ENCODE results near the gene GLIS1.

GLIS1 gene

DNA sequence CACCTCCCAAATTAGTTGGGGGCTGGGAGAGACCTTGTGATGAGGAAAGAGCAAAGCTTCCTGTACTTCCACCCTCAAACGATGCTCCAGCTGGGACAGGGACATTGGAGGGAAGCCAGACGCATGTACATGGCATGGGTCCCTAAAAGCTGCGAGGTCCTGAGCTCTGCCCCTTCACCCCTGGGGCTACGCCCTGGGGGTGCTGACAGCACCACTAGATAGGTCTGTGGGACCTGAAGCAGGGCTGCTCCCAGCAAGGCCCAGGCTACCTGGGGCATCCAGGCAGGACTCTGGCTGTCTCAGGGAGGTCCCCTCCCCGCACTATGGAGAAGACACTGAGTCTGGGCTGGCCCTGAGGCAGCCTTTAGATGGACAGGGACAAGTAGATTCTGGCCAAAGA, 196.4 kb downstream of the GLIS1 start:
- DNase-seq: no peak

- no peak for DNase-seq
Observed at GRCh38 chr1:53541761-53542550, 197.0 kb downstream of the GLIS1 start.

- DNase-seq: no peak
Observed at GRCh38 chr1:53541263-53541625, 197.7 kb downstream of the GLIS1 start.

GRCh38 chr1:53540604-53541262, 198.2 kb downstream of the GLIS1 start:
- DNase-seq: no peak

DNA sequence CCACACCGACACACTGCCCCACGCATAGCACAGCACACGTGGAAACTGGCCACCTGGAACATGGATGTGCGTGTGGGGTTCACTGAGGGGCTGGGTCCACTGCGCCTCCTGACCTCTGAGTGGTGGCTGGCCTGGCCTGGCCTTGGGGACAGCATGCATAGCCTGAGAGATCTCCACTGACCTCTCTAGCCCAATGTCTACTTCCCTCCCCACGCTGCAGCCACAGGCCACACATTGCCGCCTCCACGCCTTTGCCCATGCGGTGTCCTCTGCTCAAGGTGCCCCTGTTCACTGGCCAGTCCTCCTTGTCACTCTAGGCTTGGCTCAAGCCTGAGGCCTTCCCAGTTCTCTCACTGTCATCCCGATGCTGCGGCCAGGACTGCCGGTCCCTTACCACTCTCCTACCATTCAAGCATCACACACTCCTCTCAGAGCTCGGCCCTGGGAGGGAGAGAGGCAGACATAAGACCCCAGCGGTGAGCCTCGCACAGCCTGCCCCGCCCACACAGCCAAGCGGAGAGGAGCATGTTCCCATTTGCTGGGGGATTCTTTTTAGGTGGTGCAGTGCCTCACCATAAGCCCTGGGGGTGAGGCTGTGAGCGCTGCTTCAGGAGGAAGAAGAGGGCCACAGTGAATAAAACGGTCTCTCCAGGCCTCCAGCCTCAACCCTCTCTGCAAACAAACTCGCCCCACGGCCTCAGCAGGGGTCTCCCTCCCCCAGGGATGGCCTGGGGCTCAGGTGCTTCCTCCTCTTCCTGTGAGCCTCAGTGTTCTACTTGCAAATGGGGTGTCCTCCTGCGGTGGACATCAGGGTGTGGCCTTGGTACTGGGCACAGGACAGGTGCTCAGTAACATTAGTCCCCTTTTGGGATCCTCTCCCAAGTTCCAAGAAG, 199.0 kb downstream of the GLIS1 start:
- DNase-seq: no peak

DNA sequence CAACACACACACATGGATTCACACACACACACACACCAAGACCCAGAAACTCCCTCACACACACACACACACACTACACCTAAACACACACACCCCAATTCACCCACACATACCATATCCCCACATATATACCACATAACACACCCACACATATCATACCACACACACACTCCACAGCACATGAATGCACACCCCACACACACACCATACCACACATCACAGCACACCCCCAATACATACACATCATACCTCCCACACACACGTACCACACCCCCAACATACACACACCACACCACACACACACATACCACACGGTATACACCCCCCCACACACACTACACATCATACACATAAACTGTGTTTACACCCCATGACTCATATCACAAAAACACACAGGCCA, 199.7 kb downstream of the GLIS1 start:
- no peak for DNase-seq

- DNase-seq: no peak
Observed at GRCh38 chr1:53536606-53537005, 202.4 kb downstream of the GLIS1 start.

GRCh38 chr1:53535846-53536245, 203.1 kb downstream of the GLIS1 start:
- no peak for DNase-seq

DNA sequence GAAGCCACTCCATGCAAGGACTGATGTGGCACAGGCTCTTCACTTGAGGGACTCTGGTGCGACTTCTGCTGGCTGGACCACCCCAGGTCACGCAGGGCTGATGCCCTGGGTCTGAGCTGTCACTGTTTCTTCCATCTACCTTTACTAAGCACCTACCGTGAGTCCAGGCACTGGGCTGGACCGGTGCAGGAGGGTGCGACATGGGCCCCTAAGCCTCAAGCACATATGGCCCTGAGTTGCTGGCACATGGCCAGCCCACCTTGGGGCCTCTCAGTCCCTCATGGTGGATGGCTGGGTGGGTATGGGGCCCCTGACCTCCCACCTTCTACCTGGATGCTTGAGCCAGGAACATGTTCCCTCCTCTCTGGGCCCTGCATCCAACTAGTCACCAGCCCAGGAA, 203.7 kb downstream of the GLIS1 start:
- no peak for DNase-seq

DNA sequence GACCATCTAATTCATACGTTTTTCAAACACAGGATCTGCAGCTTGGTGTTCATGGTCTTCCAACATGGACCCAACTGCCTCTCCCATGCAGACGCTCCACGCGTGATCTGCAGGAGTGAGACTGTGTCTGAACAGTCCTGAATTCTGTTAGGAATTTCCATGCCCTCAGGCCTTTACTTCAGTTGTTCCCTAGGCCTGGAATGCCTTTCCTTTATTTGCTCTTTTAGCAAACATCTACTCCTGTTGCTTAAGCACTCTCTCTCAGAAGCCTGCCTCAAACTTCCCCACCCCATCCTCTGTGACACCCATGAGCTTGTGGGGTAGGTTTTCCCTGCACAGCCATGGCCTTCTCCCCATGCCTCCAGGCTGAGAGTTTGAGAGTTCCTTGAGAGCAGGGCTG, 206.1 kb downstream of the GLIS1 start:
- no peak for DNase-seq

DNA sequence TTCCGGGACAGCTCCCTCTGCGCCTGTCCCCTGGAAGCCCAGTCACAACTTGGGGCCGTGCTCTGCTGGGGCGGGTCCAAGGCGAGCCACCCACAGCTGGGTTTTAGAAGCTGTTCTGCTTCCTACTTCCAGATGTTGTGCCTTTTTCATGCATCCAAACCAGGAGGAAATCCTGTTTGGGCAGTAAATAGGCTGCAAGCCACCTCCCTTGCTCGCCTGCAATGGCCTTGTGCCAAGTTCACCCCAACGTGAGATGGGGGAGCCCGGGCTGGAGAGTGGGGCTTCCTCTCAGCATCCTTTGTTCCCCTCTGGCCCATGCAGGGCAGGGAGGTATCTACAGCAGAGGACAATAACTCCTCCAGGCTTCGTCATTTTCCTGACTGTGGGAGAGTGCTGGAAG, 206.6 kb downstream of the GLIS1 start:
- no peak for DNase-seq

DNA sequence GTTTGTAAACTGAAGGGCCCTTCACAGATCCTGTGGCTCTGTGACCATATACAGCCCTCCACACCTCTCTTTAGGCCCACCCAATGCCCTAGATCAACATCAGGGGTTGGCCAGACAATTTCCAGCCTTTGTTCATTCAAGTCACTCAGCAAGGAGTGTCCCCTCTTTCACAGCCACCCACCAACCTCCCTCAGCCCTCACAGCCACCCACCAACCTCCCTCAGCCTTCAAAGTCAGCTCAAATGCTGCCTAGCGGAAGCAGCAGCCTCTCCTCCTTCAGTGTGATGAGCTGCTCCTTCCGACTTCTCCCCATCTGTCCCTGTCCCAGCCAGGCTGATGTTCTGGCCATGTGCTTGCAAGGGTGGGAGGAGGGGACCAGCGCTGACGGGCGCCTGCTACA, 208.4 kb downstream of the GLIS1 start:
- no peak for DNase-seq

DNA sequence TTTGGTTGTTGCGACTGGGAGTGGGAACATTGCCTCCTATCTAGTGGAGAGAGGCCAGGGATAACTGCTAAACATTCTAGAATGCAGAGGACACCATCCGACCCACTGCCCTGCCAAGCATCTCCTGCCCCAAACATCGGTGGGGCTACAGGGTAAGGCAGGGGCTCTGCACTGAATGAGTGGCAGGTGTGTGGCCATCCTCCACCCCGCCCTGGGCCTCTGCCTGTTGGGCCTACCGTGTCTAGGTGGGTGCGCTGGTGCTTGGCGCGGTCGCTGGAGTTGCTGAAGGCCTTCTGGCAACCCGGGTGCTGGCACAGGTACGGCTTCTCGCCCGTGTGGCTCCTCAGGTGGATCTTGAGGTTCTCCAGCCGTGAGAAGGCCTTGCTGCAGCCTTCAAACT, 209.4 kb downstream of the GLIS1 start:
- no peak for DNase-seq

DNA sequence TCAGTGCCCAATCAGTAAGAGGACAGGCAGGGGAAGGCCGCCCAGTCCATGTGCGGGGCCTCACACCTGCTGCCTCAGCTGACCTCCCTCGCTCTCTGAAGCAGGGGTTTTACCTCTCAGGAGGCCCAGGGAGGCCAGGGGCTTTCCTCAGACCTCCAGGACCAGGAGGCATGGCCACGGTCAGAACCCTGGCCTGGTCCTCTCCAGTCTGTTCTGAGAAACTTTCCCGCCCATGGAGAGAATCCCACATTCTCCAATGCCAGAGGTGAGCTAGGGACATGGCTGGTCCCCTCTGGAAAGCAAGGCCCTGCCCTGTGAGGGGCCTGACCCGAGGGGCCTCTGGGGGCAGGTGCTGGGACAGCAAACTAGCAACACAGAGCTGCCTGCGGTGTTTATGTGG, 211.6 kb downstream of the GLIS1 start:
- no peak for DNase-seq

- no peak for DNase-seq
Observed at GRCh38 chr1:53526451-53527101, 212.4 kb downstream of the GLIS1 start.

DNA sequence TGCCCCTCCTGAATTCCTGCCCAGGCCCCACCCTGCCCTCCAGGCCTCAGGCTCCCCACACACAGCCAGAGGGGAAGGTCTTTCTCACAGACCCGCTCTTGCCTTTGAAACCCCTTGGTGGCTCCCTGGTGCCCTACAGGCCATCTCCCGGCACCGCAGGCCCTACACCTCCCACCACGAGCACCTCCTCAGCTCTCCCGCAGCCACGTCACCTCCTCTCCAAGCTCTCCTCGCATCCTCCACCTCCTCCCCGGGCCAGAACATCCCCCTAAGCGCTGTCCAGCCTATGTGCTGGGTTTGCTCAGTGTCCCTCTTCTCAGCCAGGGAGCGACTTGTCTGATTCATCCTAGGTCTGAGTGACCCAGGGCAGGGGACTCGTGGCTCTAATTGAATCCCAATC, 213.4 kb downstream of the GLIS1 start:
- no peak for DNase-seq

DNA sequence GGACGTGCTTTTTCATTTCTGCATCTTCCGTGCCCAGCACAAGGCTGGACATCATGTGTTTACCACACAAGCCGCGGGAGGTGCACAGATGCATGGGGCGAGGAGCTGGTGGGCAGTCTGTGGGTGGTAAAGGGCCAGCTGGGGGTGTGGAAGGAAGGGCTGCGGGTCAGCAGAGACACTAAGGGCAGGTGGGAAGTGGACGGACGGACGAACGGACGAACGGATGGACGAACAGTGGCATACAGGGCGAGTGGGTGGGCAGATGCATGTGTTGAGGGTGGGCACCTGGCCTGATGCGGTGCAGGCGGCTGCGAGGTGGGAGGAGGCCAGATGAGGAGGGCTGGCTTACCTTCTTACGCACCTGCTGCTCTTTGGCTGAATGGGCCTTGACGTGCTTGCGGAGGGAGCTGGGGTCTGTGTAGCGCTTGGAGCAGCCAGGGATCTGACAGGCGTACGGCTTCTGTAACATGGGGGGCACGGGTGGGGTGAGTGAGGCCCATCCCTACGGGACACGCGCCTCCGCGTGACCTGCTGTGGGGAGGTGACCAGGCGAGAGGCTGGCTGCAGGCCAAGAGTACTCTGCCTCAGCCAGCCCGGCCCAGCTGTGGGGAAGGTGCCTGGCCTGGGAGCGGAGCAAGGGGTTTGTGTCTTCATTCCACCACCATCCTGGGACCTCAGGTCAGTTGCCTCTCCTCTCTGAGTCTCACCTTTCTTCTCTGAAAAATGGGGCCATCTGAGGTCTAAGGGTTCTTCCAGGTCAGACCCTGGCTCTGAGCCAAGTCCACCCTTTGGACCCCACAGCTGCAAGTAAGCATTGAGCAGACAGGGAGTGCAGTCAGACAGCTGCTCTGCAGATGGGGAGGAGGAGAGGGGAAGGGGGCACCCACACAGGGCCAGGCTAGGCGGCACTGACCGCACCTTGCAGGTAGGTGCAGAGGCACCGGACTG, 214.3 kb downstream of the GLIS1 start:
- no peak for DNase-seq

- DNase-seq: no peak
Observed at GRCh38 chr1:53521924-53522552, 216.9 kb downstream of the GLIS1 start.

- no peak for DNase-seq
Observed at GRCh38 chr1:53520481-53520880, 218.5 kb downstream of the GLIS1 start.

DNA sequence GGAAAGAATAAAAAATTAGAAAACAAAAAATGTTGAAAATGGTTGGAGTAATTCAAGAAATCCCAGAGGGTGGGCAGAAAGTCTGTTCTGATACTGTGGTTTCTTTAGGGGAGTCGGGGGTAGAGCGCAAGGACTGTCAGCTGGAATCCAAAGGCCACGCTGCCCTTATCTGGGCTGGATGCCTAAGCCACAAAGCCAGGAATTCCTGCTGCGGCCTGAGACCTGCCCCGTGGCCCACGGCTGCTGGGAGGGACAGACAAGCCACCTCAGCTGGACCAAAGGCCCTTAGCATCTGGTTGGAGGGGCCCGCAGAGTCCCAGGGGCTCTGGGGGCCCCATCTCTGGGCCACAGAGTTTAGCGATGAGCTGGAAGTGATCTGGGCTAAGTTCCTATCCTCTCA, 219.5 kb downstream of the GLIS1 start:
- no peak for DNase-seq

GRCh38 chr1:53518775-53519174, 220.2 kb downstream of the GLIS1 start:
- no peak for DNase-seq

All from CD4-positive, alpha-beta T cell treated with Interleukin-17A for 1 hour (primary cell).